Stimulated activated CD4-positive, alpha-beta T cell treated with anti-CD3 and anti-CD28 coated beads, Interleukin-1b, Interleukin-23, amount 100 ng/mL, for 1 hour (primary cell): ENCODE measurements around the gene RPS6KB2.
A peak's percentile ranks its signal among the peaks of the same experiment; 100 is the strongest.

Experiments
- DNase-seq, 2 donors: peaks; one replicate each; pipeline ENCODE4 v3.0.0-alpha.2; 2020; ENCODE audit warnings: low read depth in 2 of 2

The RPS6KB2 gene

GRCh38 chr11:67428052-67429001 is at the start of gene RPS6KB2:
Gene RPS6KB2 (plus strand): TSS chr11:67428494. CDS start chr11:67428546, 52 bp downstream.
- peak; percentile 94 to 99 for DNase-seq

GRCh38 chr11:67378544-67378943 is 49.8 kb upstream of the RPS6KB2 start:
- no peak for DNase-seq

GRCh38 chr11:67379061-67380058 is 48.9 kb upstream of the RPS6KB2 start:
- no peak for DNase-seq

GRCh38 chr11:67381244-67381972 is 46.9 kb upstream of the RPS6KB2 start:
- DNase-seq, result no peak

GRCh38 chr11:67382276-67383136 is 45.8 kb upstream of the RPS6KB2 start:
- DNase-seq, result peak; percentile 66 to 71

- DNase-seq, result no peak
Measured at GRCh38 chr11:67384851-67385366, 43.4 kb upstream of the RPS6KB2 start.

GRCh38 chr11:67387069-67387468 is 41.2 kb upstream of the RPS6KB2 start:
- no peak for DNase-seq

GRCh38 chr11:67387518-67387917 is 40.8 kb upstream of the RPS6KB2 start:
- DNase-seq, result no peak

GRCh38 chr11:67389477-67389876 is 38.8 kb upstream of the RPS6KB2 start:
- DNase-seq, result no peak

GRCh38 chr11:67390947-67391303 is 37.4 kb upstream of the RPS6KB2 start:
- DNase-seq, result no peak

GRCh38 chr11:67391304-67392182 is 36.8 kb upstream of the RPS6KB2 start, which contains the start of gene RAD9A:
Gene RAD9A (plus strand): TSS chr11:67391986. CDS start chr11:67392045, 59 bp downstream.
- DNase-seq, result peak; percentile 77 to 80

- no peak for DNase-seq
Measured at GRCh38 chr11:67392183-67392715, 36.0 kb upstream of the RPS6KB2 start.

- no peak for DNase-seq
Measured at GRCh38 chr11:67393437-67393836, 34.9 kb upstream of the RPS6KB2 start.

- no peak for DNase-seq
Measured at GRCh38 chr11:67393990-67394389, 34.3 kb upstream of the RPS6KB2 start.

GRCh38 chr11:67395555-67396258 is 32.6 kb upstream of the RPS6KB2 start:
- DNase-seq, result no peak

GRCh38 chr11:67396259-67396581 is 32.1 kb upstream of the RPS6KB2 start:
- DNase-seq, result no peak

GRCh38 chr11:67396587-67397389 is 31.5 kb upstream of the RPS6KB2 start:
- DNase-seq, result no peak

GRCh38 chr11:67397536-67397935 is 30.8 kb upstream of the RPS6KB2 start:
- no peak for DNase-seq
